Ectodermal cell (in vitro differentiated cells): ENCODE results near the gene CA14.

Experiments used
- H3K27ac ChIP-seq: 2 replicates; pipeline ENCODE4 v1.7.0; 2013; ENCODE audit warnings: mild to moderate bottlenecking, low read depth, low read length; ENCODE audit not compliant: insufficient read depth, poor library complexity, severe bottlenecking
- H3K27me3 ChIP-seq: 2 replicates; pipeline ENCODE4 v1.7.0; 2013; ENCODE audit warnings: mild to moderate bottlenecking, low read length; ENCODE audit not compliant: insufficient read depth, control insufficient read depth, poor library complexity, severe bottlenecking
- H3K36me3 ChIP-seq: one replicate; pipeline ENCODE4 v1.7.0; 2013; ENCODE audit warnings: low read length; ENCODE audit not compliant: control insufficient read depth, insufficient read depth
- H3K4me1 ChIP-seq: one replicate; pipeline ENCODE4 v1.7.0; 2013; ENCODE audit warnings: low read length; ENCODE audit not compliant: control insufficient read depth, insufficient read depth
- H3K4me3 ChIP-seq: 2 replicates; pipeline ENCODE4 v1.7.0; 2013; ENCODE audit warnings: low read depth, low read length, control low read depth; ENCODE audit not compliant: insufficient read depth
- H3K9me3 ChIP-seq: 2 replicates; pipeline ENCODE4 v1.7.0; 2013; ENCODE audit warnings: mild to moderate bottlenecking, low read length, moderate library complexity; ENCODE audit not compliant: control insufficient read depth
- WGBS, 2 experiments: methylation state at CpG; one replicate each; pipeline ENCODE4 v1.1.7; 2013; ENCODE audit warnings: missing lambda C conversion rate in 2 of 2; 5-methylcytosine and 5-hydroxymethylcytosine counted together

The CA14 gene

DNA sequence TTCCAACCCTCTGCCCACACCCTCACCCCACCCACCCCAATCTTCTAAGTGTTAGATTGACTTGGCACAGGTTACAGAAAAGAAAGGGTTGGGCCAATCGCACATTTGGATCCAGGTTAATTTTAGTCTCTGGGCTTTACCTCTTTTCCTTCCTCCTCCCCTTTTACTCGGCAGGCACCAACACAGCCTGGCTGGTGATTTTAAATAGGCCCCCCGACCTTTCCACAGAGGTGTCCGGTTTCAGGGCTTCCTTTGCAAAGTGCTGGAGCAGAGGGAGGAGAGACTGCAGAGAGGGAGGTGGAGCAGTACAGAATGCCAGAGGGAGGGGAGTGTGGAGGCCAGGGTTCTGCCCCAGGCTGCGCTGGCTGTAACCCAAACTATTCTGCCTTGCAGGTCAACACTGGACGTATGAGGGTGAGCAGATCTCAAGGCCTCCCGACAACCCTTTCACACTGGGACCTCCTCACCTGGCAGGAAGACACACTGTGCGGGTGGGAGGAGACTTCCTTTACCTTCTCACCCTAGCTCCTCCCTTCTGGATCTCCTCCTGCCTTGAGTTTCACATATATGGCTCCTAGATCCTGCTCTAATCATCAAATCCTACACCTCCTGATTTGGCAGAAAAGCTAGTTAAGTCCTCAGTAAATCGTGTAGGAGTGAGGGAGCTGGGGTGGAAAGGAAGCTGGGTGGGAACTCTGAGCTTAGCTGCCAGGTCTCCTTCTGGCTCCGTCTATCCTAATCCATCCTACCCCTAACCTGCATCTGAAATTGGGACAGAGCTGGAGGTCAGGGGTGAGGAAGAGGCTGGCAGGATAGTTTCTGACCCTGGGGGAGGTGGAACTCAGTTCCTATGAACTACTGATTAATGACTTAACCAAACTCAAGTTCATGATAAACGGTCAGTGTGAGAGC lies 2.4 kb downstream of the CA14 start:
- H3K27ac ChIP-seq, result peak overlapping the region; percentile 41
- no peaks in the 10 kb centered on the region for H3K27me3 ChIP-seq
- peak overlapping the region; percentile 72 for H3K4me3 ChIP-seq
- H3K4me1 ChIP-seq, result peaks cover 11% of the 10 kb centered on the region
- peaks cover 34% of the 10 kb centered on the region for H3K36me3 ChIP-seq
- WGBS, 2 experiments, result 13 to 19% methylated on average over 9 to 11 of the region's 11 CpGs
- no peaks in the 10 kb centered on the region for H3K9me3 ChIP-seq

DNA sequence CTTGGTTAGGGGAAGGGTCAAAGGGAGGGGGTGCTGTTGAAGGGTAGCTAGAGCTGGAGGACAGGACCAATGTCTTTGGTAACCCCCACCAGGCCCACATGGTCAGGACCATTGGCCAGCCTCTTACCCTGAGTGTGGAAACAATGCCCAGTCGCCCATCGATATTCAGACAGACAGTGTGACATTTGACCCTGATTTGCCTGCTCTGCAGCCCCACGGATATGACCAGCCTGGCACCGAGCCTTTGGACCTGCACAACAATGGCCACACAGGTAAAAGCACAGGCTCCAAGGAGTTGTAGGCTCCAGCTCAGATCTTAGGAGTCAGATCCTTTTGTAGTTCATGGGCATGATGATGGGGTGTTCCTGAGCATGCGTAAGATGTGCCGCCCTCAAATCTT lies 3.8 kb downstream of the CA14 start:
- Histone ChIP-seq H3K27ac (no peak overlapping the region), H3K36me3 (peaks cover 40% of the 10 kb centered on the region)

DNA sequence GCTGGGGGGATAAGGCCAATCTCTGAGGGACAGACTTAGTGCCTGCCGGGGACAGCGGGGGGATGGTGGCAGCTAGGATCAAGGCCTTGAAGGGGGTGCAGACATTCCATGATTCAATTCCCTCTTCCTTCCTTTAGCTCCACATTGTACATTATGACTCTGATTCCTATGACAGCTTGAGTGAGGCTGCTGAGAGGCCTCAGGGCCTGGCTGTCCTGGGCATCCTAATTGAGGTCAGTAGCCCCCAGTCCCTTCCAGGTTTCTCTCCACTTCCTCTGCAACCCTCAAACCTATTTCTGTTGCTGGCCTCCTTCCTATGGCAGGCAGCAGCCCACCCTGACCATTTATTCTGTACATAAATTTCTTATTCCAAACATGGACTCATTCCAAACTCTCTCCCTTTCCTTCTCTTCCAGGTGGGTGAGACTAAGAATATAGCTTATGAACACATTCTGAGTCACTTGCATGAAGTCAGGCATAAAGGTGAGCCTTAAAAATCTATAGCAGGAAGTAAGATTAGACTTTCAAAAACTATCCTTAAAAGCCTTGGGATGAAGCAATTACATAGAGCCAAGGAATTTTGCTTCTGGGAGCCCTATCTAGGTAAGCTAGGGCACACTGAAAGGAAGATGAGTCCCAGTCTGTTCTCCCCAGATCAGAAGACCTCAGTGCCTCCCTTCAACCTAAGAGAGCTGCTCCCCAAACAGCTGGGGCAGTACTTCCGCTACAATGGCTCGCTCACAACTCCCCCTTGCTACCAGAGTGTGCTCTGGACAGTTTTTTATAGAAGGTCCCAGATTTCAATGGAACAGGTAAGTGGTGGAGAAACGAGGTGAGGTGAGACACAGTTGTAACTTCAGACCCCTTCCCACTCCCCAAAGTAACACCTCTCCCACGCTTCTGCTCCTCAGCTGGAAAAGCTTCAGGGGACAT lies 5.1 kb downstream of the CA14 start:
- H3K36me3 ChIP-seq, result peaks cover 41% of the 10 kb centered on the region
- no peak overlapping the region for H3K27ac ChIP-seq
- no peaks in the 10 kb centered on the region for H3K9me3 ChIP-seq
- H3K4me1 ChIP-seq, result peaks cover 3% of the 10 kb centered on the region
- no peaks in the 10 kb centered on the region for H3K27me3 ChIP-seq
- 86 to 96% methylated on average over 6 of the region's 6 CpGs for WGBS, 2 experiments
- no peak overlapping the region for H3K4me3 ChIP-seq

More for the DNA sequence above, 3.8 kb downstream of the CA14 start:
- Histone ChIP-seq H3K9me3 (no peaks in the 10 kb centered on the region), H3K27me3 (no peaks in the 10 kb centered on the region), H3K4me1 (peaks cover 8% of the 10 kb centered on the region), H3K4me3 (no peak overlapping the region)
- WGBS, 2 experiments, result 93 to 95% methylated on average over 6 of the region's 6 CpGs

DNA sequence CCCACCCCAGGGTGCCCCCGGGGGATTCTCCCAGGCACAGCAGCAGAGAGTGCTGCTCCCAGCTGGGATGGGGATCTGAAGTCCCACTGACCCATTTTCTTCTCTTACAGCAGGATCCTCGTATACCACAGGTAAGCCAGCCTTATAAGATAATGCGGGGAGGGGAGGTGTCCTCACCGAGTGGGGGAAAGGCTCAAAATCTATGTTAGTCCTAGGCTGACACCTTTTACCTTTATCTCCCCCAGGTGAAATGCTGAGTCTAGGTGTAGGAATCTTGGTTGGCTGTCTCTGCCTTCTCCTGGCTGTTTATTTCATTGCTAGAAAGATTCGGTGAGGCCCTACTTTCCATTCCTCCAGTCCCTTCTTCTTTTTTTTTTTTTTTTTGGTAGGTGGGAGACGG lies 6.0 kb downstream of the CA14 start:
- Histone ChIP-seq H3K4me1 (peaks cover 7% of the 10 kb centered on the region), H3K36me3 (peaks cover 41% of the 10 kb centered on the region), H3K9me3 (no peaks in the 10 kb centered on the region), H3K27me3 (no peaks in the 10 kb centered on the region), H3K4me3 (no peak overlapping the region), H3K27ac (no peak overlapping the region)
- 88 to 94% methylated on average over 6 of the region's 6 CpGs for WGBS, 2 experiments

DNA sequence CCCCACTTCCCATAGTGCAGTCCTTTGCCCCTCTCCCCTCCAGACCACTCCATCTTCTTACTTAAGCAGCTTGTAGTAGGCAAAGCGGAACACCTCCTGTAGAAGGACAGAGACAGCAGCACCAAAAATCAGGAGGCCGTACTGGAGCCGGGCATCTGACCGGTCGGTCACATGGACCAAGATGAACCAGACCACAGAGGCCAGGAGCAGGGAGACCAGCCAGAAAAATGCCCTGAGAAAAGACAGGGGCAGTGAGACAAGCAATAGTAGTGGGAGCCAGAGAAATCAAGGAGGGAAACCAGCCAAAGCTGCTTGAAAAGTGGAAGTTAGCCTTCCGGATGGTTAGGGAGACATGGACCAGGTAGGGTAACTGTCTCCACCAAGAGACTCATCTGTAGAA lies 10.3 kb downstream of the CA14 start:
- no peaks in the 10 kb centered on the region for H3K9me3 ChIP-seq
- WGBS, 2 experiments, result 50 to 56% methylated on average over 6 of the region's 6 CpGs
- H3K4me3 ChIP-seq, result peak overlapping the region; percentile 89
- no peaks in the 10 kb centered on the region for H3K27me3 ChIP-seq
- no peak overlapping the region for H3K27ac ChIP-seq
- H3K4me1 ChIP-seq, result peaks cover 12% of the 10 kb centered on the region
- peaks cover 26% of the 10 kb centered on the region for H3K36me3 ChIP-seq

DNA sequence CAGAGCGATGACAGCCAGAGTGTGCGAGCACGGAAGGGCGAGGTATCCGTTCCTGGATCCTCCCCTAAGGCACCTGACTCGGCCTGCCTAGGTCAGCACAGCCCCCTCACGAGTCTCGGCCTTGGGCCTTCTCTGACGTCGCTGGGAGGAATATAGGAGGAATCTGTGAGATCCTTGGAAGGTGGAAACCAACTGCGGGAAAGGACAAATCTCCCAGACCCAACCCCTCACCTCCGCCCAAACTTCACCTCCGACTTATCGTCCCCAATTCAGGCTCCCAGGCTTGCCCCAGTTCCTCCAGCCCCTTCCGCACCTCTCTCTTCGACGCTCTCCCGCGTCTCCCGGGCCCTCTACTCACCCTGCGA lies 10.7 kb downstream of the CA14 start:
- 0% methylated on average over 21 of the region's 21 CpGs for WGBS, 2 experiments
- Histone ChIP-seq H3K36me3 (peaks cover 23% of the 10 kb centered on the region), H3K27me3 (no peaks in the 10 kb centered on the region), H3K9me3 (no peaks in the 10 kb centered on the region), H3K4me1 (peaks cover 16% of the 10 kb centered on the region), H3K27ac (peak overlapping the region; percentile 86), H3K4me3 (peak overlapping the region; percentile 89)

DNA sequence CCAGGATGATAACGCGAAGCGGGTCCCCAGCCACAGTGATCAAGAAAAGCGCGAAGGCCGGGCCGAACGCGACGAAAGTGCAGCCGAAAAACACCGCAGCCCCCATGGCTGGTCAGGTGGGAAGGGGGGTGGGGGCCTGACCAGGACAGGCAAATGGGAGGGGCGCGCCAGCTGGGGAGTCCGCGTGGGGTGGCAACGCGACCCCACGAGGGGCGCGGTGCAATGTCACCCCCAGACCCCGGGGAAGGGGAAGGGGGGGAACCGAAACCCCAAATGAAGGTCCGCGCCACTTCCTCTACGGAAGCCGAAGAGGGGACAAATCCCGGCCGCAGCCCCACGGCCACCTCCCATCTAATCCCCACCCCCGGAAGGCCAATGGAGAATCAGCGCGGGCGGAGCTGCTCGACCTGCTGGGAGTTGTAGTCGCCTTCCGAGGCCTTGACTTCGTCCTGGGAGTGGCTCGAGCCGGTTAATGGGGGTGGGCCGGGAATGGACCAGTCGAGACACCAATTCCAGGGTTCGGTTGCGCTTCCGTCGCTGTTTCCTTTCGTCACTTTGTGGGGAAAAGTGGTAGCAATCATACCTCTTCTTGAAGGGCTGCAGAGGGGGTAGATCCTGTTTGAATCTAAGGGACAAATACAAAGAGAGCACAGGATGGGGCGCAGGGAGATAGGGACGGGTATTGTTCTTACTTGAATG lies 11.3 kb downstream of the CA14 start, which contains the start of gene APH1A:
TSS of gene APH1A (minus strand) at position 312 of the 699 bp plus-strand sequence. CDS start at position 106, 206 bp downstream.
- Histone ChIP-seq H3K4me3 (peak within 1 kb of the TSS; percentile 89), H3K4me1 (peaks cover 19% of the 10 kb centered on the region), H3K36me3 (peaks cover 18% of the 10 kb centered on the region), H3K27ac (peak within 1 kb of the TSS; percentile 86), H3K9me3 (no peaks in the 10 kb centered on the region), H3K27me3 (no peaks in the 10 kb centered on the region)
- 1% methylated on average over 49 of the region's 49 CpGs for WGBS, 2 experiments

DNA sequence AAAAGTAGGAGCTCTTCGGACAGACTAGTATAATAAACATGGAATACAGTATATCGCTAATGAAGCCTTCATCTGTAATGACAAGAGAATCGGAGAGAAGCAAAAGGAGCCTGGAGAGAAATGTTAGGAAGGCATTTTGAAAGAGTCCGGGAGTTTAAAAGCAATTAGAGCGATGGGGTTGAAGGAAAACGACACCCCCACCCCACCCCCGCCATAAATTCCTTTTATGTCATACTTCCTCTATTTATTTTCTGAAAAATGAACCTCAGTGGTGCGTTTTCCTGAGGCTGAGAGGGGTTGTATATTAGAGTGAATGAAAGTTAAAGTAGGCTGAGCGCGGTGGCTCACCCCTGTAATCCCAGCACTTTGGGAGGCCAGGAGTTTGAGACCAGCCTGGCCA lies 11.9 kb downstream of the CA14 start:
- WGBS, 2 experiments, result 60 to 61% methylated on average over 7 to 9 of the region's 10 CpGs
- Histone ChIP-seq H3K4me3 (peak overlapping the region; percentile 89), H3K36me3 (peaks cover 13% of the 10 kb centered on the region), H3K9me3 (no peaks in the 10 kb centered on the region), H3K27ac (peak overlapping the region; percentile 86), H3K4me1 (peaks cover 19% of the 10 kb centered on the region), H3K27me3 (no peaks in the 10 kb centered on the region)

DNA sequence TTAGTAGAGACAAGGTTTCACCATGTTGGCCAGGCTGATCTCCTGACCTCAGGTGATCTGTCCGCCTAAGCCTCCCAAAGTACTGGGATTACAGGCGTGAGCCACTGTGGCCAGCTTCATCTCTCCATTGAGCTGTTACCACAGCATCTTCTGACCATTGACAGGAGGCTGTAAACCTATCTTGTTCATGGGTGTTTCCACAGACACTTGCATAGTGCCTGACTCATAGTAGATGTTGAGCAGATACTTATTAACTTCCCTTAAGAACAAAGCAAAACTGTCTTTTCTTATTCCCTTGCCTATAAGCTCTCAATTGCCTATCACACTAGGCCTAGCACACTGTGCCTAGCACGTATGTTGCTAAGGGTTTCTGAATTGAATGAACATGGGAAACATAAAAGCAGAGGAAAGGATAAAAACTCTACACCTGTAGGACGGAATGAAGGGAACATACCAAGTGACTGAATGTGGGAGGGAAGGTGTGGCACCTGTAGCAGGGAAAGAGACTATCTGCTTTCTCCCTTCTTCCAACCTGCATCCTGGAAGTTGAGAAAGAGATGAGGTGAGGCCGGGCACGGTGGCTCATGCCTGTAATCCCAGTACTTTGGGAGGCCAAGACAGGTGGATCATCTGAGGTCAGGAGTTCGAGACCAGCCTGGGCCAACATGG lies 13.9 kb downstream of the CA14 start:
- Histone ChIP-seq H3K36me3 (peaks cover 5% of the 10 kb centered on the region), H3K27me3 (no peaks in the 10 kb centered on the region), H3K27ac (no peak overlapping the region), H3K4me3 (no peak overlapping the region), H3K4me1 (peaks cover 19% of the 10 kb centered on the region), H3K9me3 (no peaks in the 10 kb centered on the region)
- WGBS, 2 experiments, result 90 to 93% methylated on average over 7 of the region's 7 CpGs
